Peyer's patch (tissue), 4 donors: ENCODE results near the gene C1orf105. TPM values are rescaled to one million over a fixed set of nuclear protein-coding genes. Genes with fewer than 3 reads are reported as not detected.

Experiments
- DNase-seq, 3 donors: peaks; one replicate each; pipeline ENCODE4 v3.0.0-alpha.2; 2017 to 2019
- H3K27ac ChIP-seq, 4 donors: fragments of 200-600 bp; sonication (generic); one replicate each; pipeline ENCODE4 v1.5.1; 2016 to 2019
- H3K27me3 ChIP-seq, 2 donors: fragments of 200-600 bp; sonication (generic); one replicate each; pipeline ENCODE4 v1.5.1; 2019
- H3K36me3 ChIP-seq, 3 donors: fragments of 200-600 bp; sonication (generic); one replicate each; pipeline ENCODE4 v1.5.1; 2016 to 2019
- H3K4me1 ChIP-seq, 4 donors: fragments of 200-600 bp; sonication (generic); one replicate each; pipeline ENCODE4 v1.5.1; 2016 to 2019
- H3K4me3 ChIP-seq, 4 donors: fragments of 200-600 bp; sonication (generic); 1 replicate in 3 of 4; 2 replicates in 1 of 4; pipeline ENCODE4 v1.5.1; 2016 to 2019; ENCODE audit warnings: mild to moderate bottlenecking in 1 of 4
- H3K9me3 ChIP-seq, 4 donors: fragments of 200-600 bp; sonication (generic); one replicate each; pipeline ENCODE4 v1.5.1; 2016 to 2019; ENCODE audit warnings: mild to moderate bottlenecking in 1 of 4
- CTCF ChIP-seq, 6 experiments: fragments of 450-650 bp in 4 of 6; fragments of 200-600 bp in 2 of 6; sonication (generic) in 1 of 6; IDR thresholded peaks; one replicate each; pipeline ENCODE4 v1.5.1; 2017 to 2019; ENCODE audit warnings: antibody characterized with exemption in 6 of 6, mild to moderate bottlenecking in 3 of 6, moderate library complexity in 1 of 6
- POLR2A ChIP-seq, 2 donors: fragments of 450-650 bp; IDR thresholded peaks; one replicate each; pipeline ENCODE4 v1.5.1; 2017; ENCODE audit warnings: antibody characterized with exemption in 2 of 2, mild to moderate bottlenecking in 2 of 2, moderate library complexity in 2 of 2
- total RNA-seq, 4 donors: library from RNA; depleted of rRNA; stranded (reverse); fragments of >200 nt; gene quantifications; one replicate each; pipeline ENCODE4 v1.1.0, GENCODE V29; 2016

Gene C1orf105
- total RNA-seq, 4 donors from 2014 or later = not detected

- Histone ChIP-seq H3K27me3 (no peaks in the 10 kb centered on the region), H3K27ac (peak overlapping the region in 2 of 4 donors; percentile 77 to 80), H3K4me3 (no peak overlapping the region), H3K36me3 (no peaks in the 10 kb centered on the region), H3K4me1 (peaks cover 0 to 23% (median 6%) of the 10 kb centered on the region in 4 donors), H3K9me3 (no peaks in the 10 kb centered on the region)
- no peak for DNase-seq
- TF ChIP-seq CTCF (IDR thresholded peaks at IDR 0.05) (no peak), POLR2A (IDR thresholded peaks at IDR 0.05) (no peak)
These were observed 24.9 kb upstream of the C1orf105 start for GRCh38 chr1:172395576-172395975.

- Histone ChIP-seq H3K9me3 (no peaks in the 10 kb centered on the region), H3K36me3 (no peaks in the 10 kb centered on the region), H3K4me3 (no peak overlapping the region), H3K4me1 (peaks cover 0 to 23% (median 6%) of the 10 kb centered on the region in 4 donors), H3K27ac (no peak overlapping the region), H3K27me3 (no peaks in the 10 kb centered on the region)
- TF ChIP-seq POLR2A (IDR thresholded peaks at IDR 0.05) (no peak), CTCF (IDR thresholded peaks at IDR 0.05) (no peak)
- no peak for DNase-seq
These were observed 23.3 kb upstream of the C1orf105 start for GRCh38 chr1:172397221-172397620.

- TF ChIP-seq CTCF (IDR thresholded peaks at IDR 0.05) = no peak
- no peak for TF ChIP-seq POLR2A (IDR thresholded peaks at IDR 0.05)
- no peak overlapping the region for H3K4me3 ChIP-seq
- peaks cover 0 to 23% (median 6%) of the 10 kb centered on the region in 4 donors for H3K4me1 ChIP-seq
- H3K36me3 ChIP-seq = no peaks in the 10 kb centered on the region
- no peaks in the 10 kb centered on the region for H3K9me3 ChIP-seq
- DNase-seq = no peak
- peak overlapping the region in 1 of 4 donors; percentile 67 for H3K27ac ChIP-seq
- no peaks in the 10 kb centered on the region for H3K27me3 ChIP-seq
These were observed 22.9 kb upstream of the C1orf105 start for GRCh38 chr1:172397633-172398032.

- Histone ChIP-seq H3K36me3 (no peaks in the 10 kb centered on the region), H3K4me3 (no peak overlapping the region), H3K4me1 (peaks cover 0 to 23% (median 6%) of the 10 kb centered on the region in 4 donors), H3K9me3 (no peaks in the 10 kb centered on the region), H3K27ac (peak overlapping the region; percentile 2 to 67 (median 57)), H3K27me3 (no peaks in the 10 kb centered on the region)
- DNase-seq = peak in 1 of 3 donors; percentile 28
- TF ChIP-seq CTCF (IDR thresholded peaks at IDR 0.05) = no peak
- no peak for TF ChIP-seq POLR2A (IDR thresholded peaks at IDR 0.05)
These were observed 22.3 kb upstream of the C1orf105 start for GRCh38 chr1:172398193-172398592.

GRCh38 chr1:172398970-172399755 is 21.3 kb upstream of the C1orf105 start:
- H3K4me3 ChIP-seq = peak overlapping the region in 2 of 4 donors; percentile 11 to 17
- H3K27ac ChIP-seq = peak overlapping the region; percentile 8 to 67 (median 57)
- H3K9me3 ChIP-seq = no peaks in the 10 kb centered on the region
- H3K27me3 ChIP-seq = no peaks in the 10 kb centered on the region
- TF ChIP-seq POLR2A (IDR thresholded peaks at IDR 0.05) (no peak), CTCF (IDR thresholded peaks at IDR 0.05) (peak; percentile 48 to 84 (median 77))
- H3K36me3 ChIP-seq = no peaks in the 10 kb centered on the region
- H3K4me1 ChIP-seq = peaks cover 0 to 20% (median 6%) of the 10 kb centered on the region in 4 donors
- peak in 1 of 3 donors; percentile 67 for DNase-seq
